ENCODE measurements around the gene PALLD.

PALLD gene

DNA sequence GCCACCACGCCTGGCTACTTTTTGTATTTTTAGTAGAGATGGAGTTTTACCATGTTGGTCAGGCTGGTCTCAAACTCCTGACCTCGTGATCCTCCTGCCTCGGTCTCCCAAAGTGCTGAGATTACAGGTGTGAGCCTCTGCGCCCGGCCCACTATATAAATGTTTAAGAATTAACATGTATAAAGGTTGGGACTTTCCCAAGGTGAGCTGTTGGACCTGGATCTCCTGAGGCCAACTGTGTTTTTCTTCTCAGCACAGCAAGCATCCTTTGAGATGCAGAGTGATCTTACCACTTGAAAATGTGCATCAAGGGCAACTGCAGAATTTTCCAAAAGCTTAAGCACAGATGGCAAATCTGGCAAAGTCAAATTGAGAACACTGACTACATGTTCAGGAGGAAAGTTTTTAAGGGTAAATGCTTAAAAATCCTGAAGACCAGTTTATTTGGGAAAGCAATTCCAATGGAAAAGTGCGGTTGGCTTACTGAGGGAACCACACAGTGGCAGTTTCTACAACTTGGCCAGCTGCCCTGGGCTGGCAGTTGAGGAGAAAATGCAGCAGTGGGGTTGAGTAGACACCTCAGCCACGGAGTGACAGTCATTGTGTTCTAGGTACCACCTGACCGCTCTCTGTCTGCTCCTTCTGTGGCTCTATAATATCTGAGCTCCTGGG, 344.3 kb downstream of the PALLD start (continued):
- no peak for TF ChIP-seq EGR2 (tag by site-specific recombination; IDR thresholded peaks at IDR 0.05; ENCODE audit: low read depth)

DNA sequence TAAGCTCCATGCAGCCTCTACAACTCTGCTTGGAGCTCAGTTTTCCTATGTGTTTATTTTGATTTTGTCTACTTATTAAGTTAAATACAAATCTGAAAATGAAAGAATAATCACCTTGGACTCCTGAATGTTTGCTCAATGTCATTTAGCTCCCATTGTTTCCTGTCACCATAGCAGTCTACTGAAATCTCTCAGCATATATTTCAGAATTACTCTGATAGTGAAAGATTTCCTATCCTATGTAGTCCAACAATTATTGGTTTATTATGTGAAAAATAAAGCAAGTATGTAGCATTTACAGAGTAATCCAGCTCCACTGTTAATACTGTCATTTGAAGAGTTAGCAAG, 344.8 kb downstream of the PALLD start:
- no peak overlapping the region for H3K4me3 ChIP-seq (ENCODE audit: low read depth, low read length)
- no peaks in the 10 kb centered on the region for H3K9me3 ChIP-seq (ENCODE audit: control insufficient read depth, insufficient read depth, low read depth, low read length)
- POLR2A ChIA-PET, result interaction anchor here (0.6 kb wide), 2 partner anchors 57 to 75 kb away, joined by 3 read pairs; no protein-coding TSS in a partner anchor
- TF ChIP-seq, protein P1, sequence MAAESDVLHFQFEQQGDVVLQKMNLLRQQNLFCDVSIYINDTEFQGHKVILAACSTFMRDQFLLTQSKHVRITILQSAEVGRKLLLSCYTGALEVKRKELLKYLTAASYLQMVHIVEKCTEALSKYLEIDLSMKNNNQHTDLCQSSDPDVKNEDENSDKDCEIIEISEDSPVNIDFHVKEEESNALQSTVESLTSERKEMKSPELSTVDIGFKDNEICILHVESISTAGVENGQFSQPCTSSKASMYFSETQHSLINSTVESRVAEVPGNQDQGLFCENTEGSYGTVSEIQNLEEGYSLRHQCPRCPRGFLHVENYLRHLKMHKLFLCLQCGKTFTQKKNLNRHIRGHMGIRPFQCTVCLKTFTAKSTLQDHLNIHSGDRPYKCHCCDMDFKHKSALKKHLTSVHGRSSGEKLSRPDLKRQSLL (tag by site-specific recombination; IDR thresholded peaks at IDR 0.05), result peak; percentile 69; the same call in 1 of the 2 replicates
- TF ChIP-seq ZNF146 (tag by site-specific recombination; IDR thresholded peaks at IDR 0.05), result no peak
- H3K36me3 ChIP-seq (ENCODE audit: control insufficient read depth in 2 of 2, insufficient read depth in 1 of 2, low read length in 2 of 2), result peaks cover 0 to 19% of the 10 kb centered on the region in 2 experiments; a peak in 1 of 3 replicates
- CTCF ChIA-PET, result interaction anchor here (0.6 to 1.2 kb wide), 3 partner anchors 211 to 256 kb away, joined by 3 to 4 read pairs (median 3); no protein-coding TSS in a partner anchor
- no peak overlapping the region for H3K27ac ChIP-seq (ENCODE audit: extremely low read depth, low read depth, low read length)
- peaks cover 4% of the 10 kb centered on the region for H3K4me1 ChIP-seq (ENCODE audit: control insufficient read depth, insufficient read depth, low read length)

DNA sequence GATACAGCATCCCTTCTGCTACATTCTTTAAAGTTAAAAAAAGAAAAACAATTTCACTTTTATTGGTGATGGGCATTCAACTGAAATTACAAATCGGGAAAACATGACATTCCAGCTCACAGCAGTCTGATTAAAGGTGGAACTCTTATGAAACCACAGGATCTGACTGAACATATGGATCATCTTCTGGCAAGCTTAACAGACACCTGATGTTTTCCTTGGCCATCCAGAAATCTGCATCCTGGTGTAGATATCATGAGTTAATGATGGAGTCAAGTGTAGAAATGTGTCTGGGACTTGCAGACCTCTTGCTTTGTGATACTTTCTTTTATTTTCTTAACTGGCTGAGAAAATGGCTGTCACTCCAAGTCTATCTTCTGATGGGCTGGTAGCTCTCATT, 345.3 kb downstream of the PALLD start:
- peaks cover 0 to 19% of the 10 kb centered on the region in 2 experiments; a peak in 1 of 3 replicates for H3K36me3 ChIP-seq (ENCODE audit: control insufficient read depth in 2 of 2, insufficient read depth in 1 of 2, low read length in 2 of 2)
- H3K9me3 ChIP-seq (ENCODE audit: control insufficient read depth, insufficient read depth, low read depth, low read length), result no peaks in the 10 kb centered on the region
- H3K4me1 ChIP-seq (ENCODE audit: control insufficient read depth, insufficient read depth, low read length), result peaks cover 4% of the 10 kb centered on the region
- no peak overlapping the region for H3K27ac ChIP-seq (ENCODE audit: extremely low read depth, low read depth, low read length)
- TF ChIP-seq BCL11B (tag by site-specific recombination; IDR thresholded peaks at IDR 0.05; ENCODE audit: low read depth) (no peak), ZNF138 (tag by site-specific recombination; IDR thresholded peaks at IDR 0.05; ENCODE audit: borderline replicate concordance) (no peak), ZNF544 (tag by site-specific recombination; IDR thresholded peaks at IDR 0.05) (no peak), ZNF670 (tag by site-specific recombination; IDR thresholded peaks at IDR 0.05; ENCODE audit: low read depth) (no peak), ZNF211 (tag by site-specific recombination; IDR thresholded peaks at IDR 0.05; ENCODE audit: low read depth) (no peak), ZBTB48 (tag by site-specific recombination; IDR thresholded peaks at IDR 0.05) (no peak), HOXA7 (CRISPR knock-in tag; IDR thresholded peaks at IDR 0.05; ENCODE audit: borderline replicate concordance) (no peak), SCRT1 (tag by site-specific recombination; IDR thresholded peaks at IDR 0.05; ENCODE audit: borderline replicate concordance) (no peak), ZNF114 (tag by site-specific recombination; IDR thresholded peaks at IDR 0.05) (no peak), ZNF391 (tag by site-specific recombination; IDR thresholded peaks at IDR 0.05; ENCODE audit: borderline replicate concordance, low read depth) (no peak), ZNF777 (tag by site-specific recombination; IDR thresholded peaks at IDR 0.05; ENCODE audit: borderline replicate concordance) (no peak), ZNF175 (tag by site-specific recombination; IDR thresholded peaks at IDR 0.05) (no peak), ZFP69B (tag by site-specific recombination; IDR thresholded peaks at IDR 0.05) (no peak), ZNF292 (tag by site-specific recombination; IDR thresholded peaks at IDR 0.05; ENCODE audit: borderline replicate concordance, low read depth) (no peak), ZNF146 (tag by site-specific recombination; IDR thresholded peaks at IDR 0.05) (no peak), ZNF585B (tag by site-specific recombination; IDR thresholded peaks at IDR 0.05) (no peak)
- TF ChIP-seq, protein P2, sequence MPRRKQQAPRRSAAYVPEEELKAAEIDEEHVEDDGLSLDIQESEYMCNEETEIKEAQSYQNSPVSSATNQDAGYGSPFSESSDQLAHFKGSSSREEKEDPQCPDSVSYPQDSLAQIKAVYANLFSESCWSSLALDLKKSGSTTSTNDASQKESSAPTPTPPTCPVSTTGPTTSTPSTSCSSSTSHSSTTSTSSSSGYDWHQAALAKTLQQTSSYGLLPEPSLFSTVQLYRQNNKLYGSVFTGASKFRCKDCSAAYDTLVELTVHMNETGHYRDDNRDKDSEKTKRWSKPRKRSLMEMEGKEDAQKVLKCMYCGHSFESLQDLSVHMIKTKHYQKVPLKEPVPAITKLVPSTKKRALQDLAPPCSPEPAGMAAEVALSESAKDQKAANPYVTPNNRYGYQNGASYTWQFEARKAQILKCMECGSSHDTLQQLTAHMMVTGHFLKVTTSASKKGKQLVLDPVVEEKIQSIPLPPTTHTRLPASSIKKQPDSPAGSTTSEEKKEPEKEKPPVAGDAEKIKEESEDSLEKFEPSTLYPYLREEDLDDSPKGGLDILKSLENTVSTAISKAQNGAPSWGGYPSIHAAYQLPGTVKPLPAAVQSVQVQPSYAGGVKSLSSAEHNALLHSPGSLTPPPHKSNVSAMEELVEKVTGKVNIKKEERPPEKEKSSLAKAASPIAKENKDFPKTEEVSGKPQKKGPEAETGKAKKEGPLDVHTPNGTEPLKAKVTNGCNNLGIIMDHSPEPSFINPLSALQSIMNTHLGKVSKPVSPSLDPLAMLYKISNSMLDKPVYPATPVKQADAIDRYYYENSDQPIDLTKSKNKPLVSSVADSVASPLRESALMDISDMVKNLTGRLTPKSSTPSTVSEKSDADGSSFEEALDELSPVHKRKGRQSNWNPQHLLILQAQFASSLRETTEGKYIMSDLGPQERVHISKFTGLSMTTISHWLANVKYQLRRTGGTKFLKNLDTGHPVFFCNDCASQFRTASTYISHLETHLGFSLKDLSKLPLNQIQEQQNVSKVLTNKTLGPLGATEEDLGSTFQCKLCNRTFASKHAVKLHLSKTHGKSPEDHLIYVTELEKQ (tag by site-specific recombination; IDR thresholded peaks at IDR 0.05; ENCODE audit: borderline replicate concordance), result no peak
- TF ChIP-seq, protein P3, sequence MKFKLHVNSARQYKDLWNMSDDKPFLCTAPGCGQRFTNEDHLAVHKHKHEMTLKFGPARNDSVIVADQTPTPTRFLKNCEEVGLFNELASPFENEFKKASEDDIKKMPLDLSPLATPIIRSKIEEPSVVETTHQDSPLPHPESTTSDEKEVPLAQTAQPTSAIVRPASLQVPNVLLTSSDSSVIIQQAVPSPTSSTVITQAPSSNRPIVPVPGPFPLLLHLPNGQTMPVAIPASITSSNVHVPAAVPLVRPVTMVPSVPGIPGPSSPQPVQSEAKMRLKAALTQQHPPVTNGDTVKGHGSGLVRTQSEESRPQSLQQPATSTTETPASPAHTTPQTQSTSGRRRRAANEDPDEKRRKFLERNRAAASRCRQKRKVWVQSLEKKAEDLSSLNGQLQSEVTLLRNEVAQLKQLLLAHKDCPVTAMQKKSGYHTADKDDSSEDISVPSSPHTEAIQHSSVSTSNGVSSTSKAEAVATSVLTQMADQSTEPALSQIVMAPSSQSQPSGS (tag by site-specific recombination; IDR thresholded peaks at IDR 0.05; ENCODE audit: low read depth), result no peak
- TF ChIP-seq, protein P4, sequence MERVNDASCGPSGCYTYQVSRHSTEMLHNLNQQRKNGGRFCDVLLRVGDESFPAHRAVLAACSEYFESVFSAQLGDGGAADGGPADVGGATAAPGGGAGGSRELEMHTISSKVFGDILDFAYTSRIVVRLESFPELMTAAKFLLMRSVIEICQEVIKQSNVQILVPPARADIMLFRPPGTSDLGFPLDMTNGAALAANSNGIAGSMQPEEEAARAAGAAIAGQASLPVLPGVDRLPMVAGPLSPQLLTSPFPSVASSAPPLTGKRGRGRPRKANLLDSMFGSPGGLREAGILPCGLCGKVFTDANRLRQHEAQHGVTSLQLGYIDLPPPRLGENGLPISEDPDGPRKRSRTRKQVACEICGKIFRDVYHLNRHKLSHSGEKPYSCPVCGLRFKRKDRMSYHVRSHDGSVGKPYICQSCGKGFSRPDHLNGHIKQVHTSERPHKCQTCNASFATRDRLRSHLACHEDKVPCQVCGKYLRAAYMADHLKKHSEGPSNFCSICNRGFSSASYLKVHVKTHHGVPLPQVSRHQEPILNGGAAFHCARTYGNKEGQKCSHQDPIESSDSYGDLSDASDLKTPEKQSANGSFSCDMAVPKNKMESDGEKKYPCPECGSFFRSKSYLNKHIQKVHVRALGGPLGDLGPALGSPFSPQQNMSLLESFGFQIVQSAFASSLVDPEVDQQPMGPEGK (tag by site-specific recombination; IDR thresholded peaks at IDR 0.05), result no peak
- ChIA-PET CTCF (interaction anchor here (0.9 to 1.2 kb wide), 2 partner anchors 211 to 257 kb away, joined by 3 read pairs; no protein-coding TSS in a partner anchor), POLR2A (interaction anchor here (0.6 kb wide), 1 partner anchor 58 kb away, joined by 3 read pairs; no protein-coding TSS in a partner anchor)
- H3K4me3 ChIP-seq (ENCODE audit: low read depth, low read length), result no peak overlapping the region

Measured in HEK293 (cell line).